ENCODE measurements around the gene TFPT.

DNA sequence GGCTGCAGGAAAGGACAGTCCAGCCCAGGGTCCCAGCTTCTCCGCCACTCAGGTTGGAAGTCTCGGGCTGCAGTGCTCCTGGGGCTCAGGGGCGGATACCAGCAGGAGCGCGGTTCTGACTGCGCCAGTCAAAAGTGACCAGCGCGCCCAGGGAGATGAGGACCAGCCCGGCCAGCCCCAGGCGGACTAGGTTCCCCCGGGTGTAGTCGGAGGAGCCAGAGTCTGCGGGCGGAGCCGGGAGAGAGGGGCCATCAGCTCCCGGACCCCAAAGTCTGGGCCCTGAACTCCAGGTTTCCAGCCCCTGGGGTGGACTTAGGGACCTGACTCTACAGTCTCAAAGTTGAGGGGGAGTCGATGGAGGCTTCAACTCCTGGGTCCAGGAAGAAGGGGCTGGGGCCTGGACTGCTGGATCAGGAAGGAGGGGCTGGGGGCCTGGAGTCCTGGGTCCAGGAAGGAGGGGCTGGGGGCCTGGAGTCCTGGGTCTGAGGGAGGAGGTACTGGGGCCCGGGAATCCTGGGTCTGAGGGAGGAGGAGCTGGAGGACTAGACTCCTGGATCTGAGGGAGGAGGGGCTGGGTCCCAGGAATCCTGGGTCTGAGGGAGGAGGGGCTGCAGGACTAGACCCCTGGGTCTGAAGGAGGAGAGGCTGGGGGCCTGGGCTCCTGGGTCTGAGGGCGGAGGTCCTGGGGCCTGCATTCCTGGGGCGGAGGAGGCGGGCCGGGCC, 20.2 kb downstream of the TFPT start:
- TF ChIP-seq POLR2A (IDR thresholded peaks at IDR 0.05; ENCODE audit: low read depth, low read length): no peak
- no peak for TF ChIP-seq MAFK (IDR thresholded peaks at IDR 0.05; ENCODE audit: low read depth, low read length)
- TF ChIP-seq RAD21 (IDR thresholded peaks at IDR 0.05; ENCODE audit: low read length): no peak
- TF ChIP-seq, protein P1, sequence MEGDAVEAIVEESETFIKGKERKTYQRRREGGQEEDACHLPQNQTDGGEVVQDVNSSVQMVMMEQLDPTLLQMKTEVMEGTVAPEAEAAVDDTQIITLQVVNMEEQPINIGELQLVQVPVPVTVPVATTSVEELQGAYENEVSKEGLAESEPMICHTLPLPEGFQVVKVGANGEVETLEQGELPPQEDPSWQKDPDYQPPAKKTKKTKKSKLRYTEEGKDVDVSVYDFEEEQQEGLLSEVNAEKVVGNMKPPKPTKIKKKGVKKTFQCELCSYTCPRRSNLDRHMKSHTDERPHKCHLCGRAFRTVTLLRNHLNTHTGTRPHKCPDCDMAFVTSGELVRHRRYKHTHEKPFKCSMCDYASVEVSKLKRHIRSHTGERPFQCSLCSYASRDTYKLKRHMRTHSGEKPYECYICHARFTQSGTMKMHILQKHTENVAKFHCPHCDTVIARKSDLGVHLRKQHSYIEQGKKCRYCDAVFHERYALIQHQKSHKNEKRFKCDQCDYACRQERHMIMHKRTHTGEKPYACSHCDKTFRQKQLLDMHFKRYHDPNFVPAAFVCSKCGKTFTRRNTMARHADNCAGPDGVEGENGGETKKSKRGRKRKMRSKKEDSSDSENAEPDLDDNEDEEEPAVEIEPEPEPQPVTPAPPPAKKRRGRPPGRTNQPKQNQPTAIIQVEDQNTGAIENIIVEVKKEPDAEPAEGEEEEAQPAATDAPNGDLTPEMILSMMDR (conservative IDR thresholded peaks at IDR 0.05; ENCODE audit: low read depth, low read length): no peak

Data from IMR-90 (cell line).